HepG2 (cell line): ENCODE results near the gene CNKSR3. TPM values are rescaled to one million over a fixed set of nuclear protein-coding genes. Genes with fewer than 3 reads are reported as not detected.

Experiments
- BCL6 ChIP-seq: IDR thresholded peaks from 2 replicates; pipeline ENCODE4 v1.6.1; 2016; ENCODE audit warnings: missing genetic modification reagents, missing compliant biosample characterization
- EP300 ChIP-seq, 3 experiments: sonication (generic) in 1 of 3; formaldehyde crosslinking in 1 of 3; IDR thresholded peaks; 2 replicates each; pipeline versions ENCODE4 v1.5.1 to v1.6.1; 2011 to 2020; ENCODE audit warnings: low read depth in 2 of 3, low read length in 2 of 3, borderline replicate concordance in 1 of 3, improper control_type of control experiment in 1 of 3, mild to moderate bottlenecking in 1 of 3, missing genetic modification reagents in 1 of 3, moderate library complexity in 1 of 3
- GATAD2A ChIP-seq: IDR thresholded peaks from 2 replicates; pipeline ENCODE4 v1.6.1; 2016
- HES4 ChIP-seq: sonication (generic); formaldehyde crosslinking; IDR thresholded peaks from 2 replicates; pipeline ENCODE4 v1.9.0; 2021; ENCODE audit warnings: mild to moderate bottlenecking, missing genetic modification reagents, borderline replicate concordance
- RARA ChIP-seq: IDR thresholded peaks from 2 replicates; pipeline ENCODE4 v1.6.1; 2016; ENCODE audit warnings: missing genetic modification reagents, missing compliant biosample characterization
- SNAPC2 ChIP-seq: sonication (generic); formaldehyde crosslinking; IDR thresholded peaks from 2 replicates; pipeline ENCODE4 v1.8.1; 2022; ENCODE audit warnings: mild to moderate bottlenecking, missing genetic modification reagents
- SOX6 ChIP-seq, 2 experiments: fragments of 450-650 bp in 1 of 2; sonication (generic) in 1 of 2; formaldehyde crosslinking in 1 of 2; IDR thresholded peaks; 2 replicates each; pipeline versions ENCODE4 v1.4.0 to v1.6.1; 2017 to 2020; ENCODE audit warnings: antibody characterized with exemption in 1 of 2, mild to moderate bottlenecking in 1 of 2, missing genetic modification reagents in 1 of 2
- TAF1 ChIP-seq: sonication (generic); formaldehyde crosslinking; IDR thresholded peaks from 2 replicates; pipeline ENCODE4 v1.4.0; 2020; ENCODE audit warnings: missing genetic modification reagents
- TBX2 ChIP-seq: sonication (generic); formaldehyde crosslinking; IDR thresholded peaks from 2 replicates; pipeline ENCODE4 v1.5.0; 2020; ENCODE audit warnings: missing genetic modification reagents, mild to moderate bottlenecking, borderline replicate concordance
- ZBTB42 ChIP-seq: sonication (generic); formaldehyde crosslinking; IDR thresholded peaks from 2 replicates; pipeline ENCODE4 v1.5.0; 2020; ENCODE audit warnings: mild to moderate bottlenecking, missing genetic modification reagents
- ZNF337 ChIP-seq: sonication (generic); formaldehyde crosslinking; IDR thresholded peaks from 2 replicates; pipeline ENCODE4 v1.5.1; 2020; ENCODE audit warnings: missing genetic modification reagents, low read depth, mild to moderate bottlenecking, borderline replicate concordance
- ZNF383 ChIP-seq: sonication (generic); formaldehyde crosslinking; IDR thresholded peaks from 2 replicates; pipeline ENCODE4 v1.4.0; 2020; ENCODE audit warnings: missing genetic modification reagents, mild to moderate bottlenecking, borderline replicate concordance
- ZNF674 ChIP-seq: sonication (generic); formaldehyde crosslinking; IDR thresholded peaks from 2 replicates; pipeline ENCODE4 v1.5.0; 2020; ENCODE audit warnings: low read depth, mild to moderate bottlenecking, missing genetic modification reagents
- ZNF788 ChIP-seq: sonication (generic); formaldehyde crosslinking; IDR thresholded peaks from 2 replicates; pipeline ENCODE4 v1.5.0; 2020; ENCODE audit warnings: mild to moderate bottlenecking, missing genetic modification reagents, borderline replicate concordance
- polyA plus RNA-seq, 8 experiments: library from polyadenylated mRNA; depleted of rRNA in 3 of 8; stranded (reverse) in 7 of 8; unstranded in 1 of 8; fragments of >200 nt; fragmentation: Illumina TruSeq in 4 of 8; extraction: Trizol in 4 of 8; gene quantifications; 2 replicates each; pipeline versions ENCODE4 v1.2.1 to v1.2.3, GENCODE V29; 2011 to 2016; ENCODE audit warnings: low read depth in 4 of 8, missing spikeins in 1 of 8, mixed read lengths in 1 of 8; ENCODE audit not compliant: insufficient read depth in 1 of 8
- total RNA-seq, 5 experiments: library from RNA; depleted of rRNA; stranded (reverse); fragments of >200 nt; fragmentation: Illumina TruSeq; extraction: Trizol; gene quantifications; 2 replicates each; pipeline ENCODE4 v1.2.3, GENCODE V29; 2016; ENCODE audit warnings: low read depth in 1 of 5
- TF ChIP-seq, protein P1 (sequence below): IDR thresholded peaks from 2 replicates; pipeline ENCODE4 v1.6.1; 2016; ENCODE audit warnings: low read depth
- TF ChIP-seq, protein P2 (sequence below): sonication (generic); formaldehyde crosslinking; IDR thresholded peaks from 2 replicates; pipeline ENCODE4 v1.5.0; 2020; ENCODE audit warnings: missing genetic modification reagents
- TF ChIP-seq, protein P3 (sequence below): sonication (generic); formaldehyde crosslinking; IDR thresholded peaks from 2 replicates; pipeline ENCODE4 v1.4.0; 2020; ENCODE audit warnings: missing genetic modification reagents, mild to moderate bottlenecking, borderline replicate concordance
- TF ChIP-seq, protein P4 (sequence below): sonication (generic); formaldehyde crosslinking; IDR thresholded peaks from 2 replicates; pipeline ENCODE4 v1.8.0; 2022; ENCODE audit warnings: mild to moderate bottlenecking, missing genetic modification reagents; ENCODE audit not compliant: insufficient replicate concordance
- TF ChIP-seq, protein P5 (sequence below): sonication (generic); formaldehyde crosslinking; IDR thresholded peaks from 2 replicates; pipeline ENCODE4 v1.4.0; 2020; ENCODE audit warnings: missing genetic modification reagents

CNKSR3 gene
- total and polyA plus RNA-seq, 2 of the 13 experiments (the other 11 are each of a cell fraction or from before 2014, with no cell fraction given) = 9.2 to 38.6 TPM

DNA sequence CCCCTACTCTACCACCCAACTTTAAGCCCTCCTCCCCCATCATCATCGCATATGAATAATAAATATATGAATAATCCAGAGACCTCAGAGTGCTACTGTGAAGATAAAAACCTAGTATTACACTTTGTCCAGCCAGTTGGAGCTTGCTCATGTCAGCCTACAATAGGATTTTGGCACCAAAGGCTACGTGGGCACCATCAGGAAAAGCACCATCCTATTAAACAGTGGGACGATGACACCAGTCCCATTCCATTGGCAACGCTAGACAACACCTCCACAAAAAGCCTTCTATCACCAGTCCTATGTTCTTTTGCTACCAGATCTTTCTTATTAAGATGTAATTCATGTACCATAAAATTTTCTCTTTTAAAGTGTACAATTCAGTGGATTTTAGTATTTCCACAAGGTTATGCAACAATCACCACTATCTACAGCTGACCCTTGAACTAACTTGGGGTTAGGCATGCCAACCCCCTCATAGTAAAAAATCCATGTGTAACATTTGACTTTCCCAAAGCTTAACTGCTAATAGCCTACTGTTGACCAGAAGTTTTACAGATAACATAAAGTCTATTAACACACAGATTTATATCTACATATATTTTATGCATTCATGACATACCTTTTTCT lies 41.1 kb downstream of the CNKSR3 start (continued):
- TF ChIP-seq, protein P1, sequence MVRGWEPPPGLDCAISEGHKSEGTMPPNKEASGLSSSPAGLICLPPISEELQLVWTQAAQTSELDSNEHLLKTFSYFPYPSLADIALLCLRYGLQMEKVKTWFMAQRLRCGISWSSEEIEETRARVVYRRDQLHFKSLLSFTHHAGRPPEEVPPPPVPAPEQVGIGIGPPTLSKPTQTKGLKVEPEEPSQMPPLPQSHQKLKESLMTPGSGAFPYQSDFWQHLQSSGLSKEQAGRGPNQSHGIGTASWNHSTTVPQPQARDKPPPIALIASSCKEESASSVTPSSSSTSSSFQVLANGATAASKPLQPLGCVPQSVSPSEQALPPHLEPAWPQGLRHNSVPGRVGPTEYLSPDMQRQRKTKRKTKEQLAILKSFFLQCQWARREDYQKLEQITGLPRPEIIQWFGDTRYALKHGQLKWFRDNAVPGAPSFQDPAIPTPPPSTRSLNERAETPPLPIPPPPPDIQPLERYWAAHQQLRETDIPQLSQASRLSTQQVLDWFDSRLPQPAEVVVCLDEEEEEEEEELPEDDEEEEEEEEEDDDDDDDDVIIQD (CRISPR knock-in tag) = peak; percentile 69; the same call in 1 of the 2 replicates
- TF ChIP-seq ZNF788 (CRISPR knock-in tag) (no peak), RARA (CRISPR knock-in tag) (peak; percentile 29; the same call in 1 of the 2 replicates), ZNF674 (CRISPR knock-in tag) (no peak), SNAPC2 (CRISPR knock-in tag) (no peak), ZNF337 (CRISPR knock-in tag) (no peak), ZBTB42 (no peak), GATAD2A (CRISPR knock-in tag) (peak; percentile 59), EP300 (IDR thresholded peaks at IDR 0.05; ENCODE audit: low read depth in 2 of 2, low read length in 2 of 2) (0 out of 4 replicates have a peak, but pooled peaks of 1 of the 2 experiments have one; percentile 13), EP300 (CRISPR knock-in tag; IDR thresholded peaks at IDR 0.05; ENCODE audit: borderline replicate concordance) (no peak), SOX6 (IDR thresholded peaks at IDR 0.05) (no peak), SOX6 (CRISPR knock-in tag; IDR thresholded peaks at IDR 0.05) (peak; percentile 39; the same call in 1 of the 2 replicates), TAF1 (no peak), TBX2 (CRISPR knock-in tag) (no peak), BCL6 (peak; percentile 17; the same call in 1 of the 2 replicates), HES4 (CRISPR knock-in tag) (no peak), ZNF383 (CRISPR knock-in tag) (no peak)
- TF ChIP-seq, protein P2, sequence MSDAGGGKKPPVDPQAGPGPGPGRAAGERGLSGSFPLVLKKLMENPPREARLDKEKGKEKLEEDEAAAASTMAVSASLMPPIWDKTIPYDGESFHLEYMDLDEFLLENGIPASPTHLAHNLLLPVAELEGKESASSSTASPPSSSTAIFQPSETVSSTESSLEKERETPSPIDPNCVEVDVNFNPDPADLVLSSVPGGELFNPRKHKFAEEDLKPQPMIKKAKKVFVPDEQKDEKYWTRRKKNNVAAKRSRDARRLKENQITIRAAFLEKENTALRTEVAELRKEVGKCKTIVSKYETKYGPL (CRISPR knock-in tag) = peak; percentile 86
- TF ChIP-seq, protein P3, sequence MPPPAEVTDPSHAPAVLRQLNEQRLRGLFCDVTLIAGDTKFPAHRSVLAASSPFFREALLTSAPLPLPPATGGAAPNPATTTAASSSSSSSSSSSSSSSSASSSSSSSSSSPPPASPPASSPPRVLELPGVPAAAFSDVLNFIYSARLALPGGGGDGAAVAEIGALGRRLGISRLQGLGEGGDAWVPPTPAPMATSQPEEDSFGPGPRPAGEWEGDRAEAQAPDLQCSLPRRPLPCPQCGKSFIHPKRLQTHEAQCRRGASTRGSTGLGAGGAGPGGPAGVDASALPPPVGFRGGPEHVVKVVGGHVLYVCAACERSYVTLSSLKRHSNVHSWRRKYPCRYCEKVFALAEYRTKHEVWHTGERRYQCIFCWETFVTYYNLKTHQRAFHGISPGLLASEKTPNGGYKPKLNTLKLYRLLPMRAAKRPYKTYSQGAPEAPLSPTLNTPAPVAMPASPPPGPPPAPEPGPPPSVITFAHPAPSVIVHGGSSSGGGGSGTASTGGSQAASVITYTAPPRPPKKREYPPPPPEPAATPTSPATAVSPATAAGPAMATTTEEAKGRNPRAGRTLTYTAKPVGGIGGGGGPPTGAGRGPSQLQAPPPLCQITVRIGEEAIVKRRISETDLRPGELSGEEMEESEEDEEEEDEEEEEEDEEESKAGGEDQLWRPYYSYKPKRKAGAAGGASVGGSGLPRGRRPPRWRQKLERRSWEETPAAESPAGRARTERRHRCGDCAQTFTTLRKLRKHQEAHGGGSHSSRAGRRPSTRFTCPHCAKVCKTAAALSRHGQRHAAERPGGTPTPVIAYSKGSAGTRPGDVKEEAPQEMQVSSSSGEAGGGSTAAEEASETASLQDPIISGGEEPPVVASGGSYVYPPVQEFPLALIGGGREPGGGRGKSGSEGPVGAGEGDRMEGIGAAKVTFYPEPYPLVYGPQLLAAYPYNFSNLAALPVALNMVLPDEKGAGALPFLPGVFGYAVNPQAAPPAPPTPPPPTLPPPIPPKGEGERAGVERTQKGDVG (CRISPR knock-in tag) = no peak
- TF ChIP-seq, protein P4, sequence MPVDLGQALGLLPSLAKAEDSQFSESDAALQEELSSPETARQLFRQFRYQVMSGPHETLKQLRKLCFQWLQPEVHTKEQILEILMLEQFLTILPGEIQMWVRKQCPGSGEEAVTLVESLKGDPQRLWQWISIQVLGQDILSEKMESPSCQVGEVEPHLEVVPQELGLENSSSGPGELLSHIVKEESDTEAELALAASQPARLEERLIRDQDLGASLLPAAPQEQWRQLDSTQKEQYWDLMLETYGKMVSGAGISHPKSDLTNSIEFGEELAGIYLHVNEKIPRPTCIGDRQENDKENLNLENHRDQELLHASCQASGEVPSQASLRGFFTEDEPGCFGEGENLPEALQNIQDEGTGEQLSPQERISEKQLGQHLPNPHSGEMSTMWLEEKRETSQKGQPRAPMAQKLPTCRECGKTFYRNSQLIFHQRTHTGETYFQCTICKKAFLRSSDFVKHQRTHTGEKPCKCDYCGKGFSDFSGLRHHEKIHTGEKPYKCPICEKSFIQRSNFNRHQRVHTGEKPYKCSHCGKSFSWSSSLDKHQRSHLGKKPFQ (CRISPR knock-in tag) = no peak
- TF ChIP-seq, protein P5, sequence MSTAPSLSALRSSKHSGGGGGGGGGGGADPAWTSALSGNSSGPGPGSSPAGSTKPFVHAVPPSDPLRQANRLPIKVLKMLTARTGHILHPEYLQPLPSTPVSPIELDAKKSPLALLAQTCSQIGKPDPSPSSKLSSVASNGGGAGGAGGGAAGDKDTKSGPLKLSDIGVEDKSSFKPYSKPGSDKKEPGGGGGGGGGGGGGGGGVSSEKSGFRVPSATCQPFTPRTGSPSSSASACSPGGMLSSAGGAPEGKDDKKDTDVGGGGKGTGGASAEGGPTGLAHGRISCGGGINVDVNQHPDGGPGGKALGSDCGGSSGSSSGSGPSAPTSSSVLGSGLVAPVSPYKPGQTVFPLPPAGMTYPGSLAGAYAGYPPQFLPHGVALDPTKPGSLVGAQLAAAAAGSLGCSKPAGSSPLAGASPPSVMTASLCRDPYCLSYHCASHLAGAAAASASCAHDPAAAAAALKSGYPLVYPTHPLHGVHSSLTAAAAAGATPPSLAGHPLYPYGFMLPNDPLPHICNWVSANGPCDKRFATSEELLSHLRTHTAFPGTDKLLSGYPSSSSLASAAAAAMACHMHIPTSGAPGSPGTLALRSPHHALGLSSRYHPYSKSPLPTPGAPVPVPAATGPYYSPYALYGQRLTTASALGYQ = no peak
